HG03280 (cell line): ENCODE results near the gene NR3C1.
A peak's percentile ranks its signal among the peaks of the same experiment; 100 is the strongest.

Source experiments
- ATAC-seq: cut with Tn5 transposase; IDR thresholded peaks from one replicate; pipeline ENCODE4 v1.9.1; 2021; ENCODE audit warnings: mild to moderate bottlenecking, moderate library complexity; ENCODE audit not compliant: unreplicated experiment

Gene NR3C1

GRCh38 chr5:143243103-143243502 lies 160.4 kb downstream of the NR3C1 start:
- ATAC-seq = no peak

GRCh38 chr5:143241892-143242291 lies 161.6 kb downstream of the NR3C1 start:
- no peak for ATAC-seq

GRCh38 chr5:143239882-143240518 lies 163.5 kb downstream of the NR3C1 start:
- no peak for ATAC-seq

GRCh38 chr5:143238620-143239019 lies 164.9 kb downstream of the NR3C1 start:
- ATAC-seq = no peak

GRCh38 chr5:143237664-143238063 lies 165.8 kb downstream of the NR3C1 start:
- no peak for ATAC-seq

GRCh38 chr5:143236682-143237081 lies 166.8 kb downstream of the NR3C1 start:
- ATAC-seq = no peak

- no peak for ATAC-seq
Observed at GRCh38 chr5:143235423-143235822, 168.1 kb downstream of the NR3C1 start.

- no peak for ATAC-seq
Observed at GRCh38 chr5:143234162-143234842, 169.2 kb downstream of the NR3C1 start.

- no peak for ATAC-seq
Observed at GRCh38 chr5:143233031-143233430, 170.5 kb downstream of the NR3C1 start.

GRCh38 chr5:143231973-143232812 lies 171.3 kb downstream of the NR3C1 start:
- ATAC-seq = no peak

GRCh38 chr5:143231416-143231815 lies 172.1 kb downstream of the NR3C1 start:
- no peak for ATAC-seq

- no peak for ATAC-seq
Observed at GRCh38 chr5:143230676-143230996, 172.8 kb downstream of the NR3C1 start.

GRCh38 chr5:143229896-143230675 lies 173.4 kb downstream of the NR3C1 start:
- ATAC-seq = peak; percentile 93

GRCh38 chr5:143229426-143229895 lies 174.0 kb downstream of the NR3C1 start:
- peak; percentile 38 for ATAC-seq

GRCh38 chr5:143228597-143229293 lies 174.7 kb downstream of the NR3C1 start:
- ATAC-seq = no peak
